HL-60 (cell line): ENCODE measurements around the gene GRM2.

Experiments used
- DNase-seq, 2 experiments: peaks; one replicate each; pipeline ENCODE4 v3.0.0-alpha.2; 2010 to 2020; ENCODE audit warnings: low read depth in 1 of 2, low spot score in 1 of 2
- H3K27ac ChIP-seq: fragments of 250-450 bp; sonication (Bioruptor Pico); replicated peaks from 2 replicates; pipeline ENCODE4 v1.5.1; 2020; ENCODE audit warnings: mild to moderate bottlenecking, moderate library complexity
- H3K27me3 ChIP-seq: fragments of 250-450 bp; sonication (Bioruptor Pico); 2 replicates; pipeline ENCODE4 v1.5.1; 2021; ENCODE audit warnings: mild to moderate bottlenecking, moderate library complexity; ENCODE audit not compliant: insufficient read depth, poor library complexity, severe bottlenecking
- H3K4me3 ChIP-seq: replicated peaks from 2 replicates; pipeline ENCODE4 v1.5.1; 2011; ENCODE audit warnings: mild to moderate bottlenecking, control low read depth, low read length; ENCODE audit not compliant: insufficient read depth
- CTCF ChIP-seq: IDR thresholded peaks from one replicate; pipeline ENCODE4 v1.5.1; 2011; ENCODE audit warnings: low read length, control low read depth, inconsistent platforms; ENCODE audit not compliant: insufficient read depth
- GABPA ChIP-seq: IDR thresholded peaks from 2 replicates; pipeline ENCODE4 v1.6.1; 2012; ENCODE audit warnings: low read depth
- POLR2AphosphoS5 ChIP-seq: IDR thresholded peaks from 2 replicates; pipeline ENCODE4 v1.6.1; 2012; ENCODE audit warnings: low read depth
- REST ChIP-seq: IDR thresholded peaks from 2 replicates; pipeline ENCODE4 v1.6.1; 2012; ENCODE audit warnings: low read depth; ENCODE audit not compliant: insufficient replicate concordance
- SPI1 ChIP-seq: IDR thresholded peaks from 2 replicates; pipeline ENCODE4 v1.6.1; 2012; ENCODE audit warnings: low read depth, mild to moderate bottlenecking, borderline replicate concordance

GRM2 gene

GRCh38 chr3:51678186-51678585 lies 28.7 kb upstream of the GRM2 start:
- H3K4me3 ChIP-seq = no peak overlapping the region
- H3K27ac ChIP-seq = no peak overlapping the region
- no peak for DNase-seq
- no peak for TF ChIP-seq CTCF
- no peak for TF ChIP-seq GABPA
- TF ChIP-seq SPI1 = no peak
- no peak for TF ChIP-seq REST
- TF ChIP-seq POLR2AphosphoS5 = no peak
- no peaks in the 10 kb centered on the region for H3K27me3 ChIP-seq

- no peak overlapping the region for H3K27ac ChIP-seq
- no peak for DNase-seq
- no peak for TF ChIP-seq CTCF
- TF ChIP-seq POLR2AphosphoS5 = no peak
- TF ChIP-seq GABPA = no peak
- TF ChIP-seq SPI1 = no peak
- no peak for TF ChIP-seq REST
- H3K4me3 ChIP-seq = no peak overlapping the region
- H3K27me3 ChIP-seq = no peaks in the 10 kb centered on the region
These were observed 28.2 kb upstream of the GRM2 start for GRCh38 chr3:51678641-51679040.

- no peak overlapping the region for H3K27ac ChIP-seq
- H3K27me3 ChIP-seq = no peaks in the 10 kb centered on the region
- no peak for DNase-seq
- H3K4me3 ChIP-seq = no peak overlapping the region
- TF ChIP-seq POLR2AphosphoS5 (no peak), REST (no peak), SPI1 (no peak), CTCF (no peak), GABPA (no peak)
These were observed 27.6 kb upstream of the GRM2 start for GRCh38 chr3:51679318-51679717.
